WI38 (cell line): ENCODE results near the gene EPHA5.

Source experiments
- H3K4me3 ChIP-seq: 2 replicates; pipeline ENCODE4 v1.5.1; 2011; ENCODE audit warnings: low read depth, mild to moderate bottlenecking, control low read depth, low read length
- TF ChIP-seq, protein P1 (sequence below): IDR thresholded peaks from 2 replicates; pipeline ENCODE4 v1.5.1; 2012; ENCODE audit warnings: low read depth, mild to moderate bottlenecking, control low read depth, low read length

The EPHA5 gene

DNA sequence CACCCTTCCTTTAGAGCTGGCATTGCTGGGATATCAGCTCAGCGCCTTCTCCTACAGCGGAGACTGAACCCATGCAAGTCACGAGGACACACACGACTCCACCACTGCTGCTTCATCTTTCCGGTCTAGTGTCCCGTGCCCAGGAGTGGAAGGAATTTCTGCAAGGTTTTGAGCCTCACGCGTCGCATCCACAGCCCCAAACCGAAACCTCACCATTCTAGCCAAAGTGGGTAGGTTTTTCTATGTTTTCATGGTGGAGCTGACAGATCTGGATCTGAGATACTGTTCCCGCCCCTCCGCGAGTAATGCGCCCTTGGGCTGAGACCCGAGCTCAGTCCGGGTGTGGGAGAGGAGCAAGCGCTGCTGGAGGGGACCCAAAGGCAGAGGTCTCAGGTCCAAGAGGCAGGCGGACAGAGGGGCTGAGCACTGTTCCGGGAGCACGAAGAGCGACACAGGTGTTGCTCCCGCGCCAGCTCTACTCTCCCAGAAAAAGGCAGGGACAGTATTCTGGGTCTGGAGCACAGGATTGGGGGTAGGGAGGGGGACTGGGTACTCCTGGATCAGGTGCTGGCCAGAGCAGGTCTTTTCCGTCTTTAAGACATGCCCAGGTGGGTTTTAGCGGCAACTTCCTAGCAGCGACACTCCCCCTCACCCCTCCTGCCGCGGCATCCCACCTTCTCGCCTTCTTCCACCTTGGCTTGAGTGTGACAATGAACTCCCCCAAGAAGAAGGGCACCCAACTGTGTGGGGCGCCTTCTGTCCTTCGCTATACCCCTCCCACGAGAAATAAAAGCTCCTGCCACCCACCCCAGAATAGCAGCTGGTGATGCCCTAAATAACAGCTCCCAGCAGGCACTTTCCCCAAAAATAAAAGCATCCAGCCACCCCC is 1.8 kb downstream of the EPHA5 start:
- H3K4me3 ChIP-seq: no peak overlapping the region
- TF ChIP-seq, protein P1, sequence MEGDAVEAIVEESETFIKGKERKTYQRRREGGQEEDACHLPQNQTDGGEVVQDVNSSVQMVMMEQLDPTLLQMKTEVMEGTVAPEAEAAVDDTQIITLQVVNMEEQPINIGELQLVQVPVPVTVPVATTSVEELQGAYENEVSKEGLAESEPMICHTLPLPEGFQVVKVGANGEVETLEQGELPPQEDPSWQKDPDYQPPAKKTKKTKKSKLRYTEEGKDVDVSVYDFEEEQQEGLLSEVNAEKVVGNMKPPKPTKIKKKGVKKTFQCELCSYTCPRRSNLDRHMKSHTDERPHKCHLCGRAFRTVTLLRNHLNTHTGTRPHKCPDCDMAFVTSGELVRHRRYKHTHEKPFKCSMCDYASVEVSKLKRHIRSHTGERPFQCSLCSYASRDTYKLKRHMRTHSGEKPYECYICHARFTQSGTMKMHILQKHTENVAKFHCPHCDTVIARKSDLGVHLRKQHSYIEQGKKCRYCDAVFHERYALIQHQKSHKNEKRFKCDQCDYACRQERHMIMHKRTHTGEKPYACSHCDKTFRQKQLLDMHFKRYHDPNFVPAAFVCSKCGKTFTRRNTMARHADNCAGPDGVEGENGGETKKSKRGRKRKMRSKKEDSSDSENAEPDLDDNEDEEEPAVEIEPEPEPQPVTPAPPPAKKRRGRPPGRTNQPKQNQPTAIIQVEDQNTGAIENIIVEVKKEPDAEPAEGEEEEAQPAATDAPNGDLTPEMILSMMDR: no peak

DNA sequence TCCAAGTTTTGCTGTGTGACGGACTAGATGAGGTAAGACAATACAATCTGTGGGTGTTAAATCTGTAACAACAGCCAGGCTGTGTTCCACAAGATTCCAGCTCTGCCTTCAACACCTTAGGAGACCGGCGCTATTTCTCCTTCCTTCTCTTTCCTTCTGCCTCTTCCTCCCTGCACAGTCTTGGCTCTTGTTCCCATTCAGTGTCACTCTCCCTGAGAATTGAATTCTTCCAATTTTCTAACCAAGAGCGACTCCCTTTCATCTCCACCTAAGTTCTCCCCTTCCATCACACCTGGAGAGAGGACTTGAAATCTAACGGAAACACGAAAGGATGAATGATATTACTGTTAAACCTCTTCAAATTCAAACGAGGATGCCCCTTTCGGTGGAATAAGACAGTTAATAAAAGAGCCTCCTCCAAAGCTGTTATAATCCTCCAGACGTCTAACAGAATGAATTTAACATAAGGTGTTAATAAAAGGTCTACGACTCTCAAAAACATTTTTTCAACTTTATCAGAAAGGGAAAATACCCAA is 2.7 kb downstream of the EPHA5 start:
- H3K4me3 ChIP-seq: no peak overlapping the region

DNA sequence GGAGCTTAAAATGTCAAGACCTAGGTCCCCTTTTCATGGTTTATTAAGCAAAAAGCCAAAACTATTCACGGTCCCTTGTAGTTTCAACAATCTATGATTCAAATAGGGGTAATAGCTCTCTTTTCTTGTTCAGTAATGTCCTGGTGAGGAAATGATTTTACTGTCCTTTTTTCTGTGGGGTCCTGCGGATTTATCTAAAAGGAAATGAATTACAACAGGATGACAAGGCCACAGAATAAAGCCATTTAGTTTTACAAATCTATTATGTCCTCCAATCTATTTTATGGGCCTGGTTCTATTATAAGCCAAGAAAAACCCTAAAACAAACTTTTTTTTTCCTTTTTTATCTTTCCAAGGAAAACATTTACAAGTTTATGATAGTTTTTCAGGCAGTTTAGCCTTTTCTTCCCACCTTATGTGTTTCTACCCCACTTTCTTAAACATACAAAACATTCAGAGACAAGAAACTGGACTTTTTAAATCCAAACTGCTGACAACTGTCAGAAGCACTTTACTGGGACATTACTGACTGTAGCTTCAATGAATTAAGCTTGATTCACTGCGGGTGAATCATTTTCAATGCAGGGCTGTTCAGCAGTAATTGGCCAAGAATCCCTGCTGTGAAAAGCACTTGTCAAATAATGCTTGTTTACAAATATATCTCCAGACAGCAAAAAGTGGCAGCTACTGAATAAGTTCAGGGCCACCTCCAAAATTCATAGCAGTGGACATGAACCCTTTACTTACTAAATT is 4.3 kb downstream of the EPHA5 start:
- TF ChIP-seq, protein P1: no peak
- no peak overlapping the region for H3K4me3 ChIP-seq

More for the DNA sequence above, 2.7 kb downstream of the EPHA5 start:
- TF ChIP-seq, protein P1: no peak

DNA sequence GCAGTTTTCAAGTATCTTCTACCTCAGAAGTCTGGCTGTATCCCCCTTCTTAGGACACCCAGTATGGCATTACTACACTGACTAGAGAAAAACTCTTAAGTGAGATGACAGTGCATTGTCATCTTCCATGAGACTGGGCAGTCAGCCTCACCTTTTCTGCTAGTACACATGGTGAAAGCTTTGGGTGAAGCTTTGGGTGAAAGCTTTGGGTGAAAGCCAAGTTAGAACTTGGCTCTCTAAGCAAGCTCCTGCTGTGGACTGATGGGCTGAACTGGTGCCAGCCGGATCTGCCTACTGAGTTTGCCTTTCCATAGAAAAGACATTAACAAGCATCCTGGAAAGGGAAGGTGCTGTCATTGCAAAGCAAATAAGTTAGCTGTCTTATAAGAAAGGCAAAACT is 8.8 kb downstream of the EPHA5 start:
- TF ChIP-seq, protein P1: no peak
- no peak overlapping the region for H3K4me3 ChIP-seq

DNA sequence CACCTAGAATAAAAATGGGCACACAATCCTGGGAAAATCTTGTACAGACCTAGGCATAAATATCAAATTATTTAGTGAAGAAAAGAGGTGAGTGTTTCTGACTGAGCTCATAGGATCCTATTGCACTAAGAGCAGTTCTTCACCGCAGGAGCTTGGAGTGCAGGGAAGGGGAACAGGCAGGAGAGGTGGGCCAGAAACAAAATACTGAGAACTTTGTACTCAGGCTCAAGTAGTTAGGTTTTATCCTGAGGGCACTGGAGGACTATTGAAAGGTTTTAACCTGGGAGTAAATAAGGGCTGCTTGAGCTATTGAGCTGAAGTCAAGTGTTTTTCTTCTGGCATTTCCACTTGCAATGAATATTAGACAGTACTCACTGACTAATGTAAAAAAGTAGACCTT is 12.2 kb downstream of the EPHA5 start:
- TF ChIP-seq, protein P1: no peak
- no peak overlapping the region for H3K4me3 ChIP-seq

DNA sequence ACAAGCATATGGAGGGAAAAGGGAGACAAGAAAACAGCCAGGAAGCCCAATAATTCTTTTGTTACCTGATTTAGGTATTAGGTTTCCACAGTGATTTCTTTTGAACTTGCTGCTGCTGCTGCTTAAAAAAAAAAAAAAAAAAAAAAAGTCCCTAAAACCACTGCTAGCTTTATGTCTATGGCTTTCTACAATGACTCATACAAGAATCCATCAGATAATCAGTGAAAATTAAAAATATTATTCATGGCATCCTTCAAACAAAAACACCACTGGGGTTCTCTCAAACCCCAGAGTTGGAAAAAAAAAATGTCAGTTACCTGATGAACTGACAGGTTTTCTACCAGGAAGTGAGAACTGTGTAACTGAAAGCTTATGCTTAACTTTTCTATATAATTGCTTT is 14.3 kb downstream of the EPHA5 start:
- TF ChIP-seq, protein P1: no peak
- no peak overlapping the region for H3K4me3 ChIP-seq
